ENCODE results near the gene ZNF432.

ZNF432 gene

GRCh38 chr19:51986309-51987291, 62.0 kb downstream of the ZNF432 start, which contains the start of gene ZNF350:
TSS of gene ZNF350 (minus strand) at chr19:51986840. CDS start at chr19:51974360, 12,480 bp downstream.
- H3K9me3 ChIP-seq (ENCODE audit: low read depth, low read length), result peaks cover 10% of the 10 kb centered on the region; the same call in 1 of the 2 replicates
- H3K4me3 ChIP-seq, result peak within 1 kb of the TSS; percentile 94
- TF ChIP-seq POLR2AphosphoS5 (IDR thresholded peaks at IDR 0.05; ENCODE audit: borderline replicate concordance, low read depth, low read length), result peak; percentile 63
- TF ChIP-seq EZH2 (IDR thresholded peaks at IDR 0.05), result no peak
- no peak for TF ChIP-seq FOXP2 (optimal IDR thresholded peaks at IDR 0.05; ENCODE audit: control extremely low read depth, extremely low read length, insufficient read depth)
- H3K27ac ChIP-seq, result peak within 1 kb of the TSS; percentile 35; the same call in 1 of the 2 replicates
- H3K36me3 ChIP-seq (ENCODE audit: insufficient read depth, low read length), result no peaks in the 10 kb centered on the region
- peak; percentile 76 for DNase-seq (ENCODE audit: low read depth, low spot score)
- peak within 1 kb of the TSS; percentile 94 for H3K9ac ChIP-seq (ENCODE audit: insufficient read length)

GRCh38 chr19:51983361-51983760, 65.3 kb downstream of the ZNF432 start:
- Histone ChIP-seq H3K36me3 (ENCODE audit: insufficient read depth, low read length) (no peaks in the 10 kb centered on the region), H3K9me3 (ENCODE audit: low read depth, low read length) (peaks cover 11% of the 10 kb centered on the region; the same call in 1 of the 2 replicates), H3K9ac (ENCODE audit: insufficient read length) (no peak overlapping the region), H3K4me3 (no peak overlapping the region), H3K27ac (no peak overlapping the region)
- DNase-seq (ENCODE audit: low read depth, low spot score), result no peak
- TF ChIP-seq POLR2AphosphoS5 (IDR thresholded peaks at IDR 0.05; ENCODE audit: borderline replicate concordance, low read depth, low read length) (no peak), EZH2 (IDR thresholded peaks at IDR 0.05) (no peak), FOXP2 (optimal IDR thresholded peaks at IDR 0.05; ENCODE audit: control extremely low read depth, extremely low read length, insufficient read depth) (no peak)
